Activated B cell treated with CpG ODN at 0.5 μM for 24 hours (primary cell): ENCODE measurements around the gene CCDC141. TPM values are rescaled to one million over a fixed set of nuclear protein-coding genes. Genes with fewer than 3 reads are reported as not detected.
"Not testable (repeated sequence)": the region's sequence is repeated elsewhere in the genome, so short reads cannot be mapped to it uniquely, and the experiment has no call there.

Experiments used
- ATAC-seq: fragments of 200-7000 bp; cut with Tn5 transposase; one replicate; pipeline ENCODE4 v1.10.0; 2021; ENCODE audit warnings: low read depth, mild to moderate bottlenecking, moderate library complexity
- CTCF ChIA-PET: fragments of 350-600 bp; sonication (Branson Sonifier 250); formaldehyde crosslinking; loops from one replicate; lab custom pipeline; 2021; ENCODE audit warnings: antibody characterized with exemption; lab: Charles Lee
- POLR2A ChIA-PET: fragments of 350-600 bp; sonication (Branson Sonifier 250); formaldehyde crosslinking; loops from one replicate; lab custom pipeline; 2021; ENCODE audit warnings: antibody characterized with exemption; lab: Charles Lee
- DNase-seq: peaks from one replicate; pipeline ENCODE4 v3.0.0; 2022
- H3K27ac Mint-ChIP-seq: one replicate; pipeline ENCODE4 v1.8.0; 2020; ENCODE audit warnings: mixed read lengths
- H3K27me3 Mint-ChIP-seq: one replicate; pipeline ENCODE4 v1.8.0; 2021; ENCODE audit warnings: mixed read lengths
- H3K36me3 Mint-ChIP-seq: one replicate; pipeline ENCODE4 v1.8.0; 2021; ENCODE audit warnings: low read depth, mixed read lengths
- H3K4me1 Mint-ChIP-seq: one replicate; pipeline ENCODE4 v1.8.0; 2021; ENCODE audit warnings: mixed read lengths
- H3K4me3 Mint-ChIP-seq: one replicate; pipeline ENCODE4 v1.8.0; 2020; ENCODE audit warnings: mild to moderate bottlenecking, mixed read lengths
- H3K9me3 Mint-ChIP-seq: one replicate; pipeline ENCODE4 v1.8.0; 2020; ENCODE audit warnings: mixed read lengths
- CTCF ChIP-seq: fragments of 200-600 bp; IDR thresholded peaks from one replicate; pipeline ENCODE4 v1.8.0; 2022; ENCODE audit warnings: antibody characterized with exemption, mild to moderate bottlenecking
- intact Hi-C: fragments of 100-400 bp; cut with micrococcal nuclease; formaldehyde crosslinking; loops from one replicate; pipeline ENCODE4 v1.15.1; 2024
- total RNA-seq: library from RNA; stranded (reverse); gene quantifications from 2 replicates; pipeline ENCODE4 v1.2.3, GENCODE V29; 2022

Gene CCDC141
- total RNA-seq, 1 donor from 2014 or later = 38.8 TPM

- Mint-ChIP-seq H3K27me3 (no peaks in the 10 kb centered on the region), H3K27ac (no peak overlapping the region), H3K4me1 (peaks cover 2% of the 10 kb centered on the region), H3K36me3 (no peaks in the 10 kb centered on the region), H3K4me3 (no peak overlapping the region), H3K9me3 (peaks cover 6% of the 10 kb centered on the region)
- ChIA-PET CTCF (no interaction called here), POLR2A (no interaction called here)
- DNase-seq = no peak
- TF ChIP-seq CTCF = no peak
- no peak for ATAC-seq
- intact Hi-C loops = loop anchor here (5.0 kb wide), 1 partner anchor 33 kb away; no protein-coding TSS in a partner anchor
Measured at GRCh38 chr2:179069685-179070084, 19.7 kb upstream of the CCDC141 start.

- Mint-ChIP-seq H3K4me3 (no peak overlapping the region), H3K4me1 (peaks cover 2% of the 10 kb centered on the region)
- CTCF ChIA-PET = no interaction called here
Measured at GRCh38 chr2:179068991-179069643, 19.2 kb upstream of the CCDC141 start.

GRCh38 chr2:179059026-179059700 lies 9.2 kb upstream of the CCDC141 start:
- DNase-seq = no peak
- no peak for TF ChIP-seq CTCF
- CTCF ChIA-PET = interaction anchor here (1.0 to 2.0 kb wide), 2 partner anchors 39 to 70 kb away, joined by 4 to 8 read pairs; no protein-coding TSS in a partner anchor
- peak overlapping the region; percentile 61 for H3K27ac Mint-ChIP-seq
- H3K4me3 Mint-ChIP-seq = no peak overlapping the region
- peaks cover 22% of the 10 kb centered on the region for H3K4me1 Mint-ChIP-seq
- POLR2A ChIA-PET = interaction anchor here (0.7 to 2.4 kb wide), 3 partner anchors 9 to 29 kb away, joined by 3 to 18 read pairs (median 4); partner anchors contain the start of gene CCDC141
- intact Hi-C loops = no loop called here
- peak; percentile 58 for ATAC-seq
- H3K36me3 Mint-ChIP-seq = no peaks in the 10 kb centered on the region
- no peaks in the 10 kb centered on the region for H3K9me3 Mint-ChIP-seq
- no peaks in the 10 kb centered on the region for H3K27me3 Mint-ChIP-seq

More at GRCh38 chr2:179068991-179069643, 19.2 kb upstream of the CCDC141 start:
- no peak for TF ChIP-seq CTCF
- no peak overlapping the region for H3K27ac Mint-ChIP-seq
- DNase-seq = no peak
- no peak for ATAC-seq
- no peaks in the 10 kb centered on the region for H3K27me3 Mint-ChIP-seq
- peaks cover 6% of the 10 kb centered on the region for H3K9me3 Mint-ChIP-seq
- H3K36me3 Mint-ChIP-seq = no peaks in the 10 kb centered on the region
- POLR2A ChIA-PET = no interaction called here
- intact Hi-C loops = loop anchor here (5.0 kb wide), 1 partner anchor 33 kb away; no protein-coding TSS in a partner anchor

GRCh38 chr2:179057737-179058136 lies 7.8 kb upstream of the CCDC141 start:
- Mint-ChIP-seq H3K4me3 (no peak overlapping the region), H3K27ac (peak overlapping the region; percentile 42), H3K27me3 (no peaks in the 10 kb centered on the region), H3K4me1 (peaks cover 22% of the 10 kb centered on the region), H3K9me3 (no peaks in the 10 kb centered on the region), H3K36me3 (no peaks in the 10 kb centered on the region)
- DNase-seq = no peak
- ChIA-PET CTCF (no interaction called here), POLR2A (interaction anchor here (2.4 kb wide), 1 partner anchor 8 kb away, joined by 18 read pairs; the partner anchor contains the start of gene CCDC141)
- intact Hi-C loops = no loop called here
- TF ChIP-seq CTCF = no peak
- ATAC-seq = no peak

- H3K27ac Mint-ChIP-seq, H3K36me3 Mint-ChIP-seq, H3K4me3 Mint-ChIP-seq, POLR2A ChIA-PET, H3K9me3 Mint-ChIP-seq, ATAC-seq, DNase-seq, H3K27me3 Mint-ChIP-seq, CTCF ChIA-PET, intact Hi-C loops: not testable (repeated sequence)
- peaks cover 33% of the 10 kb centered on the region for H3K4me1 Mint-ChIP-seq
Measured at GRCh38 chr2:179053568-179053967, 3.6 kb upstream of the CCDC141 start.
